Astrocyte of the cerebellum (primary cell): ENCODE results near the gene EXTL1.
"Not testable (repeated sequence)": the region's sequence is repeated elsewhere in the genome, so short reads cannot be mapped to it uniquely, and the experiment has no call there.

Experiments
- DNase-seq: peaks from one replicate; pipeline ENCODE4 v3.0.0-alpha.2; 2011; ENCODE audit warnings: low read depth
- H3K4me3 ChIP-seq: 2 replicates; pipeline ENCODE4 v1.5.1; 2011; ENCODE audit warnings: mild to moderate bottlenecking, low read depth, low read length, moderate library complexity
- CTCF ChIP-seq: IDR thresholded peaks from 2 replicates; pipeline ENCODE4 v1.5.1; 2012; ENCODE audit warnings: low read length, low read depth, moderate library complexity, mild to moderate bottlenecking; ENCODE audit errors: missing control alignments
- in situ Hi-C: cut with HindIII; loops from 2 replicates; pipeline ENCODE4 v1.10.0; 2017; ENCODE audit warnings: low sequenced_read_pairs

EXTL1 gene

DNA sequence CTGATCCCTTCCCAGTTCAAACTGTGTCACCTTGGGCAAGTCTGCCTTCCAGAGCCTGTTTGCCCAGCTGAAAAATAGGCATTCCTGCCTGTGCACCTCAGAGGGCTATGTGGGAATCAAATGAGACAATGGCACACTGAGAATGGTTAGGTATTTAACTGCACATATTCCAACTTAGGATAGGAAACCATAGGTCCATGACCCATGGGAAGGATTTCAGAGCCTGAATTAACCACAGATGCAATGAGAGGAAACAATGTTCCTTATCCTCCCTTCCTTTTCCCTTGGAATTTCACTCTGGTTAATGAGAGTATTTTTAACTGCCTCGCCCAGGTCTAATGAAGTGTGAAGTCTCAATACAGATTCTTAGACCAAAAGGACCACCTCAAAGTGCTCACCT, 36.4 kb upstream of the EXTL1 start:
- DNase-seq: no peak
- in situ Hi-C loops: no loop called here
- H3K4me3 ChIP-seq: no peak overlapping the region
- no peak for TF ChIP-seq CTCF

DNA sequence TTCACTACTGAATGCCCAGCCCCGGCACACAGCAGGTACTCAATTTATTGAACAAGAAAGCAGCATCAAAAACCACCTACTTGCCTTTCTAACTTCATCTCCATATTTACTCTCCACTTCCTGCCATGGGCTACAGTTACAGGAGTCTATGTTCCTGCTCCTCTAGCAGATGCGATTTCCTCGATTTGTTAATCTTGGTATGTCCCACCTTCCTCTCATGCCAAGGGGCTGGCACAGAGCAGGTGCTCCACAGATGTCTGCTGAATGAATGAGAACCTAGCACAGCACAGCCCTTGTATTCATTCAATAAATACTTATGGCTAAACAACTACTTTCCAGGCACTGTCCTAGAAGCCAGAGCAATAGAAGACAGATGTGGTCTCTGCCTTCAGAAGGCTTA, 35.9 kb upstream of the EXTL1 start:
- in situ Hi-C loops: no loop called here
- H3K4me3 ChIP-seq: no peak overlapping the region
- no peak for TF ChIP-seq CTCF

GRCh38 chr1:25986773-25987172, 34.8 kb upstream of the EXTL1 start:
- in situ Hi-C loops, H3K4me3 ChIP-seq, DNase-seq: not testable (repeated sequence)

More for the DNA sequence above, 35.9 kb upstream of the EXTL1 start:
- DNase-seq: no peak

GRCh38 chr1:25987951-25988350, 33.6 kb upstream of the EXTL1 start:
- H3K4me3 ChIP-seq: no peak overlapping the region
- DNase-seq: no peak
- TF ChIP-seq CTCF: no peak
- in situ Hi-C loops: no loop called here

GRCh38 chr1:25989440-25990234, 31.9 kb upstream of the EXTL1 start:
- TF ChIP-seq CTCF: no peak
- in situ Hi-C loops: no loop called here
- no peak for DNase-seq
- H3K4me3 ChIP-seq: no peak overlapping the region

- TF ChIP-seq CTCF: no peak
- in situ Hi-C loops: no loop called here
- no peak for DNase-seq
- no peak overlapping the region for H3K4me3 ChIP-seq
Observed at GRCh38 chr1:25990251-25990650, 31.3 kb upstream of the EXTL1 start.

- in situ Hi-C loops: no loop called here
- DNase-seq: no peak
- H3K4me3 ChIP-seq: no peak overlapping the region
- no peak for TF ChIP-seq CTCF
Observed at GRCh38 chr1:25990702-25991395, 30.7 kb upstream of the EXTL1 start.
